ENCODE data around the gene PRDX3.
"Not testable (repeated sequence)": the region's sequence is repeated elsewhere in the genome, so short reads cannot be mapped to it uniquely, and the experiment has no call there.

The PRDX3 gene

DNA sequence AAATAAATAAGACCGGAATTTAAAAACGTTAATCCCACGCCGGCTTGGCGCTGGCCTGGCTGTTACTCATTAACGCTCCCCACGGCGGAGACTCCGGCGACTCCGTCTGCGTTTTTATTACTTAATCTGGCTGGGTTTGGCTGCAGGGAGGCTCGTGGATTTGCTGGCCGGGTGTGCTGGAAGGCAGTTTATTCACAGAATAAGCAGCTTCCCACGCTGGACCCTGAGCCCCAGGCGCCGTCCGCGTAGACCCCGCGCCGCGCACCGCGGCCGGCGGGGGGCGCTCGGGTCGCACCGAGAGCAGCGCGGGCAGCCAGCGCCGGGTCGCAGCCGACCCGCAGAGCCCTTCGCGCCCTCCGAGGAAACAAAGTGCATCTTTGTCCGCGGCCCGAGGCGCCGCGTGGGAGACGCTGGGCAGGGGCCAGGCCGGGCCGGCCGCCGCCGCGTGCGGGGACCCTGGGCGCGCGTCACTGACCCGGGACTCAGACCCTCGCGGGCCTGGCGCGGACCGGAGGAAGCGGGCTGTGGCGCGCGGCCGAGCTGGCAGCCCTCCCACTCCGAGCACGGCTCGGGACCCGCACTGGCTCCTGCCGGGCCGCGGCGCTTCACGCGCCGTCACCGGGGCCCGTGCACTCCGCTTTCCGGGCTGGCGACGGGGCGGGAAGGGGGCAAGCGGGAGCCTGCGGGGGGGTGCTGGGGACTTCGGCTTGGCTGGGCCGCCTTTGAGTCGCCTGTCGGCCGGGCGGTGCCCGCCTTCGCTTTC is 28.2 kb upstream of the PRDX3 start:
- peak; percentile 53 for DNase-seq (ENCODE audit: low spot score)

DNA sequence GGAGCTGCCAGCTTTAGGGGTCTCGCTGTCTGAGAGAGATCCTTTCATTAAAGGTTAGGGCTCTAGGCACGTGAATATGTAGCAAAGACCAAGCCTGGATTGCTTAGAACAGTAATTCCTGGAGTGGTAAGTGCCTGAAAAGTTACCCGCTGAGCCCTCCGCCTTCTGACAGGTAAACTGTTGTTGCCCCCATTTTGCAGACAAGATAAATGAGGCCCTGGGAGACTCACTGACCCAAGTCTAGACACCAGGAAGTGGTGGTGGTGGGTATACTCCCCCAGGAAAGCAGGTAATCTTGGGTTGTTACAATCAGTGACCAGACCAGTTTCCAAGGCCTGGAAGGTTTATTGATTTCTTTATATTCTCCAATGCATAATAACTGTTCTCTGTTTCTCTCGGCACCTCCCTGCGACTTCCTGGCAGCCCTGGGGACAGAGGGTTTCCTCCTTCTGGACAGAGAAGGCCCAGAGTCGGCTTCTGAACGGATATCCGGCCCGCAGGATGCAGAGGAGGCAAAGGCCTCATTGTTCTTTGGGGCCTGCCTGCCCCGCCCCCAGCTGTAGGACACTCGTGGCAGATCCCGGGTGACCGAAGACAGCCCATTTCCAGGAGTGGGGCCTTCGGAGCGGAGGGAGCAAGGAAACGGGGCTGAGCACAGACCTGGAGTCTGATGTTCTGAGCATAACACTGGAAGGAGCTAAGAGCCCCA is 27.4 kb upstream of the PRDX3 start:
- DNase-seq (ENCODE audit: low spot score): peak; percentile 62

DNA sequence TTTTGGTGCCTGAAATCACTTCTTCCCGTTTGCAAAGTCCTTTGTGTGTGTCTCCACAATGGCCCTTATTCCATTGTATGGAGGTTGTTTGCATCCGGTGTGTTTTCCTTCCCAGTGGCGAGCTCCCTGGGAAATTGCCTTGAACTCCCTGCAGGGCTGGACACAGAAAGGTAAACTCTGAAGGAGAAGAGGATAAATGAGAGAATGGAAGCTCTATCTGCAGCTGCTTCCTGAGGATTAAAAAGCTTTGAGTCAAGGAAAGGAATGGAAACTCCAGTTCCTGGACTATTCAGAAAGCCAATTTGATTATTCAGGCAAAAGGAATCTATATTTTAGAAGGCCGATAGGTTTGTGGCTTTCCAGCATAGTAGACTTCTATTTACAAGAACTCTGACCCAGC is 24.4 kb upstream of the PRDX3 start:
- DNase-seq (ENCODE audit: low spot score): no peak

DNA sequence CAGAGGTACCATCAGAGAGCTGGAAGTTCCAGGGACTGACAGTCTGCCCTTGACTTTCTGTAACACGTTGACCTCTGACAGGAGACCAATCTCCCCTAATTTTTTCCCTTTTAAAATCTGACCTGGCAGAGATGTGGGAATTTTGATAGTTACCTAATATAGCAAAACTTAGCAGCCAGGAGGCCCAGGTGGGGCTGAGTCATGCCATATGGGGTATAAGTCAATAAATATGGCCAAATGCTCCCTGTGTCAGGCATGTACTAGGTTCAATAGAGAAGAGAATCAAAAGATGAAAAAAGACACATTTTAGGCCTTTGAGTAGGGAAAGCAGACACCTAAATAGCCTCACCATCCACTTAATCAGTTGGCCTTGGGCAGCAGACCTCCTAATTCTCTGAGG is 22.6 kb upstream of the PRDX3 start:
- no peak for DNase-seq (ENCODE audit: low spot score)

DNA sequence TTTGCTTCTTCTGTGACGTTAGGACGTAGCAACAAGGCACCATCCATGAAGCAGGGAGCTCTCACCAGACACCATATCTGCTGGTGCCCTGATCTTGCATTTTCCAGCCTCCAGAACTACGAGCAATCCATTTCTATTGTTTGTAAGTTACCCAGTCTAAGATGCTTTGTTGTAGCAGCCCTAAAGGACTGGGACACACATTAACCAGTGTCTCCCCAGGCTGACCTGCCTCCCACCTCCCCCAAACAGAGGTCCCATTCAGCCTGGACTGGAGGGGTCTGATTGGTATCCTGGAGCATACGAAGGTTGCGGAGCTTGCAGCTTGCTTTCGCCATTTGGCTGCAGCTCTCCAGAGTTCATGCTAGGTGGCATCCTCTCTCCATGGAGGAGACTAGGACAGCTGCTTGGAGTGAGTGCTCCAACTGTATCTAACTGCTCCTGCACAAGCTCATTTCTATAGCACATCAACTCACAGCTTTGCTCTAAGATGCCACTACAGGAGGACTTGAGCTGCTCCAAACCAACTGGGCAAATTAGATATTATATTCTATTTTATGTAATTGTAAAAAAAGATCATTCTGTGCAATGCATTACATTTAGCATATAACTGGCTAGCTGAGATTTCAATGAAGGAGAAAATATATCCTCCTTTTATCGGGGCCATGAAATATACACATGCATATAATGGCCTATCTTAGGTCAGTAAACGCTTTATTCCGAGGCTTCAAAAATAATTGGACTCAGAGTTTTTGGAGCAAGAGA is 20.8 kb upstream of the PRDX3 start:
- DNase-seq (ENCODE audit: low spot score): peak; percentile 81

DNA sequence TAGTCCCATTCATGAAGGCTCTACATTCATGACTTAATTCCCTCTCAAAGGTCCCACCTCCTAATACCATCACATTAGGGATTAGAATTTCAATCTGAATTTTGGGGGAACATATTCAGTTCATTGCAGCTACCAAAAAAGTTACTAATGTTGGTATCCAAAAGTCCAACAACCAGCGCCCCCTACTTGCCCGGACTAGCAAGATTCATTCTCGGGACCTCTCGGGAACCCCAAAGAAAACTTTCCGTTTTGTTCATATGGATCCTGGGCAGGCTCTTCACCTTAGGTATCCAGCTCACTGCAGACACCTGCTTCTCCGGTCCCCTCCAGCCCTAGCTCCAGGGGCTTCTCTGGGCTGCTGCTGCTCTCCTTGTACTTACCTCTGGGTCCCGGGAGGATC is 19.8 kb upstream of the PRDX3 start:
- no peak for DNase-seq (ENCODE audit: low spot score)

DNA sequence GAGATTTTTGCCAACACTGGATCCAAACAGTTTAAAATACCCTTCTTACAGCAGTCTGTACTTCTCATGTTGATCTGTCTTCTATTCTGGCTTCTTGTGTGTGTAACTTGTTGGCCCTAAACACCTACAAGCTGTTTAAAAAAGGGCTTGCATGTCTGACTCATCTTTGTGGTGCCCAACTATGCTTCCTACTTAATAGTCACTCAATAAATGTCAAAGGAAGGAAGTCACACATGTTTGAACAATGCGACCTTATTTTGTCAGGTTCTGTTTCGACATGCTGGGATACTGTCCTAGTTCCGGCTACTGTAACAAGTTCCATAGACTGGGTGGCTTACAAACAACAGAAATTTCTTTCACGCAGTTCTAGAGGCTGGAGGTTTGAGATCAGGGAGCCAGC is 19.3 kb upstream of the PRDX3 start:
- no peak for DNase-seq (ENCODE audit: low spot score)

DNA sequence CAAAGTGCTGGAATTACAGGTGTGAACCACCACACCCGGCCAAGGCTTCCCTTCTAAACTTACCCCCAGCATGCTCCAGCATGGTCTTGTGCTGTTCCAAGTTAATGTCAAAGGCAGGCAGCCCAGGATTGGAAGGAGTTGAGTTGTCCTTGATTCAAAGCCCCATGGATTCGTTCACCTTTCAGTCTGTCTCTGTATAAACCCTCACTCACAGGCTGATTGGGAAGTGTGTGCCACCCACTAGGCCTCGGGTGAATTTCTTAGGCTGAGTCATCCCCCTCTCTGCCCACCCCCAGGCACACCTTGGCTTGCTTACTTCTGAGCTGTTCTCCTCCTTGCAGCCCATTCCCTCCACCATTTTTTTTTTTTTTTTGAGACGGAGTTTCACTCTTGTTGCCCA is 13.3 kb upstream of the PRDX3 start:
- DNase-seq (ENCODE audit: low spot score): peak; percentile 26

DNA sequence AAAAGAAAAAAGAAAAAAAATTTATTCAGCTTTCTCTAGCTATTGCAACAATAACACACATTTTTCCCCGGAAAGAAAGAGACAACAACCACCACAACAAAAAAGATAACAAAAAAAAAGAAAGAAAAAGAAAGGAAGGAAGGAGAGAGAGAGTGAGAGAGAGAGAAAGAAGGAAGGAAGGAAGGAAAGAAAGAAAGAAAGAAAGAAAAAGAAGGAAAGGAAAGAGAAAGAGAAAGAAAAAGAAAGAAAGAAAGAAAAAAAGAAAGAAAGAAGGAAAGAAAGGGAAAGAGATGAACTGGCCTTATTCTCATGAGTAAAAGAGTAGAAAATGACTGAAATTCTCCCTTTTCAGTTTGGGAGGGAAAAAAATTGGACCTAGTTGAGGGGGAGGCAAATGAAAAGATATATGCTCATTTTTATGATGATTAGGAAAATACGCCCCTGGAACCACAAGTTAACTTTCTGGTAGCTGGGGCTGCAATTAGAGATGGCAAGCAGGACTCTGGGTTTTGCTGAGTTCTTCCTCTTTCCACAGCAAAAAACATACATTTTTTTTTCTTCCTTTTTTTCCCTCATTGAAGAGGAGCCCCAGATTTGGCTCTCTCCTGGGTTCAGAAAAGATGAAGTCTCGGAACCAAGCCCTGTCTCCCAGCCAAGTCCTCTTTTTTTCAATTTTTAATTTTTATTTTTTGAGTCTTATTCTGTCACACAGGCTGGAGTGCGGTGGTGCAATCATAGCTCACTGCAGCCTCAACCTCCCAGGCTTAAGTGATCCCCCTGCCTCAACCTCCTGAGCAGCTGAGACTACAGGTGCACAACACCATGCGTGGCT is 12.6 kb upstream of the PRDX3 start:
- no peak for DNase-seq (ENCODE audit: low spot score)

DNA sequence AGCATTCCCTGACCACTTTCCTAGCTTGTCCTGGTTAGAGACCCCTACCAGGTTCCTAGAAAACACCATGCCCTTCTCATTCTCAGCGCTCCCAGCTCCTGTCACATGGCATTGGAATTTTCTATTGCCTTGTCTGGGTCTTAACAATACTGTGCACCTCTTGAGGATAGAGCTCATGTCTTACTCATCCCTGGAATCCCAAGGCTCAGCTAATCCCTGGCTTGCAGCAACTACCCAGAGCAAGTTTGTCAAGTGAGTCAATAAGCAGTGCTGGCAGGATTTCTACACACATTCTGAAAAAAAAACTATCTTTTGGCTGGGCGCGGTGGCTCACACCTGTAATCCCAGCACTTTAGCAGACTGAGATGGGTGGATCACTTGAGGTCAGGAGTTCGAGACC is 11.7 kb upstream of the PRDX3 start:
- DNase-seq (ENCODE audit: low spot score): no peak

DNA sequence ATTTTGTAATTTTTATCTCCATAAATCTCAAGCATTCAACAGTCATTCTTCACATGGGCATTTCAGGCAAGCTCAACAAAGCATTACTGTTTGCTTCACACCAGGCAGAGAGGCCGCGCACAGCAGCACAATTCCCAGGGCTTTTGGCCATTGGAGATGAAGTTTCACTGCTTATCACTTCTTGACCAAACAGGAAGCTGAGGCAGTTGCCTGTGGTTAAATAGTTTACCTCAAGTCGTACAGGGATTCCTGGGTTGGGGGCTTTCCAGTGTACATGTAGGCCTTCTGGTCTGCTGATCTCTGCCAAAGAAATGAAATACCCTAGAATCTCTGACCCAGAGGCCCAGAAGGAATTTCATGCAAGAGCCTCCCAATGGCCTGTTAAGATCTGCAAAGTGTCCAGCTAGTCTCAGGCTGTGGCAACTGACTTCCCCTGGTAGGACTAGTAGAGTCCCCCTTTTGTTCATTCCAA is 11.2 kb upstream of the PRDX3 start:
- DNase-seq (ENCODE audit: low spot score): no peak

DNA sequence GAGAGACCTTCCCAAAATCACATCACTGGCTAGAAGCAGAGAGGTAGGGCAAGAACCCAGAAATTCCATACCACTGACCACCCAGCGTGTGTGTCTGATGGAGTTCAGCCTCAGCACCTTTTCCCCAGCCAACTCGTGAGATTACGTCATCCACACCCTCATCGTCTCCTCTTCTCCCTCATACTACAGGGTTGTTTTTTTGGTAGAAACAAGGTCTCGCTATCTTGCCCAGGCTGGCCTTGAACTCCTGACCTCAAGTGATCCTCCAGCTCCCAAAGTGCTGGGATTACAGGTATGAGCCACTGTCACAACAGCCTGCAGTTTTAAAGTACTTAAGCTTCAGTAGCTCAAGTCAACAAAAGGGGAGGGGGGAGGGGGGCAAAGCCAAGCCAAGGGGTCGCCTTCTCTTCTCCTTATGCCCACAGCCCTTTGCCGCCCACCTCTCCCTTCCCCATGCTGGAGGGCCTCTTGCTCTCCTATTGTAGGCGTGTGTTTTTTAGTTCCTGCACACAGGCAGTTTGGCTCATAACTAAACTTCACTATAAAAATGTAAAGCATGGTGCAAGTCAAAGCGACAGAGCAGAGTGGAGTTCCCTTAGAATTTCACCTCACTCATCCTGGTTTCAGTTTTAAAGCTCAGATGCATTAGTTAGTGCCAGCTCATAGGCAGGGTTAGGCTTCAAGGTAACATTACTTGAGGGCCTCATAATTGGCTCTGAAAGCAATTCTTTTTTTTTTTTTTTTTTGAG is 5.2 kb upstream of the PRDX3 start:
- no peak for DNase-seq (ENCODE audit: low spot score)

DNA sequence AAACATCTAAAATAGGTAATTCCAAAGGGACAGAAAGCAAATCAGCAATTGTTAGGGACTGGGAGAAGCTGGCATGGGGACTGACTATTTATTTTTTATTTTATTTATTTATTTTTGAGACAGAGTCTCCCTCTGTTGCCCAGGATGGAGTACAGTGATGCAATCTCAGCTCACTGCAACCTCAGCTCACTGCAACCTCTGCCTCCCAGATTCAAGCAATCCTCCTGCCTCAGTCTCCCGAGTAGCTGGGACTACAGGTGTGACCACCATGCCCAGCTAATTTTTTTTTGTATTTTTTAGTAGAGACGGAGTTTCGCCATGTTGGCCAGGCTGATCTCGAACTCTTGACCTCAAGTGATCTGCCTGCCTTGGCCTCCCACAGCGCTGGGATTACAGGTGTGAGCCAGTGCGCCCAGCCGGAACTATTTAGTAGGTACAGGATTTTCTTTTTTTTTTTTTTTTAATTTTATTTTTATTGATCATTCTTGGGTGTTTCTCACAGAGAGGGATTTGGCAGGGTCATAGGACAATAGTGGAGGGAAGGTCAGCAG is 2.3 kb upstream of the PRDX3 start:
- not testable (repeated sequence) for DNase-seq (ENCODE audit: low spot score)

DNA sequence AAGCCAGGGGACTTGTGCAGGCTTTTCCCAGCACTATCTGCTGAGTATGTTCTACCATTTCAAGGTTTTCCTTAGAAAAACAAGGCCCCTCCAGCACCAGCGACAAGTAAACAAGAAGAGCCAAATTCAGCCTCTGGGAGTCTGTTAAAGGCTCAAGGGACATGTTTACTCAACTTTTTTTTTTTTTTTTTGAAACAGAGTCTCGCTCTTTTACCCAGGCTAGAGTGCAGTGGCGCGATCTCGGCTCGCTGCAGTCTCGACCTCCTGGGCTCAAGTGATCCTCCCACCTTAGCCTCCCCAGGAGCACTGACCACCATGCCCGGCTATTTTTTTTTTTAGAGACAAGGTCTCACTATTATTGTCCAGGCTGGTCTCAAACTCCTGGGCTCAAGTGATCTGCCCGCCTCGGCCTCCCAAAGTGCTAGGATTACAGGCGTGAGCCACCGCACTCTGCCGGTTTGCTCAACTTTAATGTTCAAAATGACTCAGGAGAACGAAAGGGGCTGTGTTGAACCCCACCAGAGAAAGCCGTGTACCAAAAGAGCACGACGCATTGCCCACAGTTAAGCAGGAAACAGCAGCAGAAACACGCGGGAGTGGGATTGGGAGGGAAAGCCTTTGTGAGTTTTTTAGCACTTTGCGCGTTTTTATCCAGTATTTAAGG is 772 bp downstream of the PRDX3 start:
- DNase-seq (ENCODE audit: low spot score): no peak

DNA sequence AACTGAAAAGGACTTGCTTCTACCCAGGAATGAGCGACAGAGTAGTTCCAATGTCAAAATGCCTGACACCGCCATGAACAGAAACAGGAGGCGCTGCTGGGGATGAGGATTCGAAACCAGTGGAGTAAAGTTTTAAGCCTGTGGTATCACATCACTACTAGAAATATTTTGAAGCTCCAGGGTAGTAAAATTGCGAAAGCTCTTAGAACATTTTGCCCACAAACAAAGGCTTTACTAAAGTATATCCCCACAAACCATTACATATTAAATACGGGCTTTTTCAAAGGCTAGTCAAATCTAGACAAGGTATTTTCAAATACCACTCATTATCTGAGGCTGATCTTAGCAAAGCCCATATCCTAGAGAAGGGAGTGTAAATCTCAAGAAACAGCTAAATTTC is 2.4 kb downstream of the PRDX3 start:
- DNase-seq (ENCODE audit: low spot score): no peak

DNA sequence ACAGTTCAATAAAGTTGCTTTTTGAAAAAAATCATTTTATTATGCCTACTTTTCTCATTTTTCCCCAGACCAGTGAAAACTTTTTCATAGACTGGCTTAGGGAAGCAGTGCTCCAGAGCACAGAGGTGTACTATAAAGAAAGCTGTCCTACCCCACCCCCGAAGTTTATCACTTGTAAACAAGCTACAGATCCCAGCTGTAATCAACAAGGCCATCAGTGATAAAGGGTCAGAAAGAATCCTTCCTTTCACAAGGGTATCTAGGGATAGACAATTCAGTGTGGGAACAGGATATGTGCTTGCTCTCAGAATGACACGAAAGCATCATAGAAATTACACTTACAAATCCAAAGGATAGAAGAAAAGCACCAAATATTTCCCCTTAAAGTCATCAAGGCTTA is 4.5 kb downstream of the PRDX3 start:
- DNase-seq (ENCODE audit: low spot score): no peak

DNA sequence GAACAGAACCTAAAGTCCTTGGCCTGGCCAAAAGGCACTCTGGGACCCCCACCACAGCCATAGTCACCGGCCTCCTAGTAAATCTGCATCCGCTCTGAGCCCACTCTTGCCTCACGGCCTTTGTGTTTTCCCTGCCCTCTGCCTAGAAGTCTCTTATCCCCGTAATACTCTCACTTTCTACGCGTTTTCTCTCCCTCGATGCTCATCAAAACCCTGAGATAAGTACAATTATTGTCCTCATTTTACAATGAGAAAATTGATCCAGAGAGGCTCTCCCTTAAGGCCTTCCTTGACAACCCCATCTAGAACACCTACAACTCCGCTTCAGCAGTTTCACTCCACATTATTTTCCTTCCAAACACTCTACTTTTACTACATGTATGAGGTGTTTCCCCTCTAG is 11.6 kb downstream of the PRDX3 start:
- no peak for DNase-seq (ENCODE audit: low spot score)

DNA sequence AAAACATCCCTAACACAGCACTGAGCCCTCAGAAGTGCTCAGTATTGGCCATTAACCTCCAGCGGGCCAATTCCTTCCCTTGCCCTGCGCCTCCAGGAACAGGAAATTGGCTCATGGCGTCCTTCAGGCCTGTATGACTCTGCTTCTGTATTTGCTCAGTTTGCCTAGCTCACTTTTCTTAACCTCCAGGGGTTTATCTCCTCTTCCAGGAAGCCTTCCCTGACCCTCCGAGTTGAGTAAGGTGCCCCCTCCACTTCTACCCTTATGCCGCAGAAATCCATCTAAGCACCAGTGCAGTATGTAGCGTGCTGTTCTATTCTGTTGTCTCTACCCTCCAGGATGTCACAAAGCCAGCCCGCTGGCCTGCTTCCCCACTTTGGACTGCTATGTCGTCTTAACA is 12.0 kb downstream of the PRDX3 start:
- no peak for DNase-seq (ENCODE audit: low spot score)

DNA sequence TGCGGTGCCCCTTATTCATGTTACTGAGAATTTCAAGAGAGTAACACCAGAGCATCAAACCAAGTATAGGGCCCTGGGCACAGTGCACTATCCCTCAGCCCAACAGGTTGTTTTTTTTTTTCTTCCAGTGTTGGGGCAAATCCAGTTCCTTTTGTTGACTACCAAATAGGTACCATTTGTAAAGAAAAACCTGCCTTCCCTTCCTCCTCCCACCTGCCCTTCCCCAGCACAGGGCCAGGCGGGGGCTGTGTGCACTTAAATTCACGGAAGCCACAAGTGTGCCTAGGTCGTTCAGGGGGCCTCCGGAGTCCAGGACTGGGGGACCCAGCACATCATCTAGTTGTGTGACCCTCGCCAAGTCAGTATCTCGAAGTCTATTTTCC is 12.5 kb downstream of the PRDX3 start:
- DNase-seq (ENCODE audit: low spot score): no peak

Data from SW480 (cell line).